Kidney epithelial cell (primary cell): ENCODE data around the gene CSF2. TPM values are rescaled to one million over a fixed set of nuclear protein-coding genes. Genes with fewer than 3 reads are reported as not detected.
"Not testable (repeated sequence)": the region's sequence is repeated elsewhere in the genome, so short reads cannot be mapped to it uniquely, and the experiment has no call there.

Experiments used
- DNase-seq: peaks from one replicate; pipeline ENCODE4 v3.0.0-alpha.2; 2010; ENCODE audit warnings: low read depth
- H3K27me3 ChIP-seq: 2 replicates; pipeline ENCODE4 v1.6.0; 2011; ENCODE audit warnings: low read length; ENCODE audit not compliant: control insufficient read depth, insufficient read depth
- H3K36me3 ChIP-seq: 2 replicates; pipeline ENCODE4 v1.5.1; 2011; ENCODE audit warnings: low read length; ENCODE audit not compliant: control insufficient read depth, insufficient read depth
- H3K4me3 ChIP-seq: 2 replicates; pipeline ENCODE4 v1.5.1; 2011; ENCODE audit warnings: low read depth, mild to moderate bottlenecking, control low read depth, low read length
- CTCF ChIP-seq: IDR thresholded peaks from 2 replicates; pipeline ENCODE4 v1.5.1; 2011; ENCODE audit warnings: mild to moderate bottlenecking, moderate library complexity, low read length, control low read depth, inconsistent platforms; ENCODE audit not compliant: insufficient read depth, poor library complexity, severe bottlenecking
- total RNA-seq: library from RNA; depleted of rRNA; stranded (reverse); fragments of >200 nt; gene quantifications from 2 replicates; pipeline ENCODE4 v1.2.3, GENCODE V29; 2015

Gene CSF2
- total RNA-seq, 1 donor from 2014 or later, result 10.5 TPM

- no peak for TF ChIP-seq CTCF
- H3K27me3 ChIP-seq, result no peaks in the 10 kb centered on the region
- H3K4me3 ChIP-seq, result no peak overlapping the region
- H3K36me3 ChIP-seq, result no peaks in the 10 kb centered on the region
- DNase-seq, result no peak
Measured at GRCh38 chr5:132110930-132111329, 37.3 kb downstream of the CSF2 start.

- TF ChIP-seq CTCF, result no peak
- no peaks in the 10 kb centered on the region for H3K36me3 ChIP-seq
- no peaks in the 10 kb centered on the region for H3K27me3 ChIP-seq
- no peak for DNase-seq
- H3K4me3 ChIP-seq, result no peak overlapping the region
Measured at GRCh38 chr5:132112111-132112510, 38.5 kb downstream of the CSF2 start.

GRCh38 chr5:132114150-132115121, 40.8 kb downstream of the CSF2 start:
- Histone ChIP-seq H3K36me3 (no peaks in the 10 kb centered on the region), H3K27me3 (no peaks in the 10 kb centered on the region), H3K4me3 (no peak overlapping the region)
- no peak for TF ChIP-seq CTCF
- DNase-seq, result no peak

- Histone ChIP-seq H3K27me3 (no peaks in the 10 kb centered on the region), H3K36me3 (no peaks in the 10 kb centered on the region), H3K4me3 (no peak overlapping the region)
- no peak for DNase-seq
- TF ChIP-seq CTCF, result no peak
Measured at GRCh38 chr5:132115375-132115774, 41.8 kb downstream of the CSF2 start.

- no peak for TF ChIP-seq CTCF
- DNase-seq, result no peak
- no peaks in the 10 kb centered on the region for H3K27me3 ChIP-seq
- no peak overlapping the region for H3K4me3 ChIP-seq
- no peaks in the 10 kb centered on the region for H3K36me3 ChIP-seq
Measured at GRCh38 chr5:132116072-132116471, 42.5 kb downstream of the CSF2 start.

- H3K4me3 ChIP-seq, H3K27me3 ChIP-seq, H3K36me3 ChIP-seq, DNase-seq: not testable (repeated sequence)
Measured at GRCh38 chr5:132116909-132117489, 43.4 kb downstream of the CSF2 start.

GRCh38 chr5:132120717-132121116, 47.1 kb downstream of the CSF2 start:
- not testable (repeated sequence) for DNase-seq, H3K36me3 ChIP-seq, H3K27me3 ChIP-seq, H3K4me3 ChIP-seq

GRCh38 chr5:132122971-132123370, 49.4 kb downstream of the CSF2 start:
- not testable (repeated sequence) for DNase-seq, H3K27me3 ChIP-seq, H3K4me3 ChIP-seq, H3K36me3 ChIP-seq

- not testable (repeated sequence) for H3K27me3 ChIP-seq, H3K4me3 ChIP-seq, DNase-seq, H3K36me3 ChIP-seq
Measured at GRCh38 chr5:132123578-132123977, 50.0 kb downstream of the CSF2 start.
